ENCODE results near the gene GABARAP. TPM values are rescaled to one million over a fixed set of nuclear protein-coding genes. Genes with fewer than 3 reads are reported as not detected.

GABARAP gene
- total and polyA plus RNA-seq, 2 of the 8 experiments (the other 6 are each of a cell fraction or from before 2014, with no cell fraction given), result 252 to 581 TPM

DNA sequence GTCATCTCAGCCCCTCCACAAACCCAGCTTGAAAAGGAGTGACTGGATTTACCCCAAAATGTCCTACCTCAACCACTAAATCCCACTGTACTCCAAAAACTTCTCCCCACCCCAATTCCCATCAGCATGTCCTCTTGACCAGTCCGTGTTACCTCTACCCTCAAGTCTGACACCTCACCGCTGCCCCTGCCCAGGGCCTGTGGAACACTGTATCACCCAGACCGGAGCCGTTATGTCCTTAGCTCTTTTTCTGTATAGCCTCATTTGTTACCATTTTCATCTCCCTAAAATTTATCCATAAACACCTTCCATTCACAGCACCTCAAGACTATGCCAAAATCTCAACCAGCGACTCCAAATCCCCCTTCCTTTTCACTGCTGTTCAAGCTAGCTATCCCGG, 5.4 kb downstream of the GABARAP start:
- H2BK12ac ChIP-seq (ENCODE audit: low read depth, low read length), result no peak overlapping the region
- H4K20me1 ChIP-seq (replicated peaks in 1 of 2; ENCODE audit: control insufficient read depth in 1 of 2, insufficient read depth in 2 of 2, low read length in 2 of 2), result peaks cover 16 to 27% of the 10 kb centered on the region in 2 experiments
- H3K23ac ChIP-seq (ENCODE audit: insufficient read length), result no peak overlapping the region
- ChIA-PET POLR2A (ENCODE audit: partially characterized antibody) (interaction anchor here (1.2 to 19.7 kb wide), 9 partner anchors 12 to 352 kb away, joined by 3 to 386 read pairs (median 22); partner anchors contain the start of genes ACADVL, CLDN7, CTDNEP1 and DLG4), CTCF (ENCODE audit: partially characterized antibody) (interaction anchor here (0.7 to 6.4 kb wide), 4 partner anchors 16 to 215 kb away, joined by 3 to 46 read pairs (median 4); partner anchors contain the start of genes ACADVL and DLG4)
- H2BK120ac ChIP-seq (replicated peaks; ENCODE audit: low read depth, low read length), result no peak overlapping the region
- no peak overlapping the region for H4K5ac ChIP-seq (ENCODE audit: insufficient read length, low read depth, low read length)
- peaks cover 12 to 68% of the 10 kb centered on the region in 2 experiments for H3K79me2 ChIP-seq (ENCODE audit: control insufficient read depth in 1 of 2, insufficient read depth in 2 of 2, low read length in 2 of 2)
- H3K4me2 ChIP-seq (ENCODE audit: insufficient read depth in 1 of 2, low read depth in 2 of 2, low read length in 2 of 2), result peak overlapping the region; percentile 74 to 77; a peak in 3 of 4 replicates
- H3K4ac ChIP-seq (replicated peaks; ENCODE audit: insufficient read length, low read depth, low read length), result no peak overlapping the region
- H2BK5ac ChIP-seq (ENCODE audit: low read depth, low read length), result no peak overlapping the region
- no peak overlapping the region for H3K14ac ChIP-seq (ENCODE audit: insufficient read length)
- no peak overlapping the region for H3K27ac ChIP-seq (ENCODE audit: low read depth, low read length)
- no peak overlapping the region for H3K9ac ChIP-seq (replicated peaks in 1 of 4; ENCODE audit: extremely low read depth in 1 of 4, low read depth in 3 of 4, low read length in 3 of 4)
- H4K91ac ChIP-seq (replicated peaks; ENCODE audit: insufficient read length, low read length), result no peak overlapping the region
- H3K23me2 ChIP-seq (ENCODE audit: low read depth, low read length), result peaks cover 7% of the 10 kb centered on the region; the same call in 1 of the 2 replicates
- H3K4me3 ChIP-seq (ENCODE audit: extremely low read depth in 1 of 4, insufficient read depth in 2 of 4, low read depth in 3 of 4, low read length in 4 of 4), result peak overlapping the region in 1 of 4 experiments; percentile 95; a peak in 2 of 8 replicates
- H3K9me3 ChIP-seq (ENCODE audit: insufficient read depth in 2 of 2, low read depth in 1 of 2, low read length in 1 of 2), result no peaks in the 10 kb centered on the region
- FAIRE-seq (no peak), DNase-seq (ENCODE audit: low read depth in 1 of 2, low spot score in 2 of 2) (no peak)
- H2BK15ac ChIP-seq (ENCODE audit: low read length), result no peak overlapping the region
- peaks cover 5 to 24% (median 12%) of the 10 kb centered on the region in 4 experiments for H3K4me1 ChIP-seq (replicated peaks in 1 of 4; ENCODE audit: control insufficient read depth in 3 of 4, insufficient read depth in 4 of 4, low read length in 3 of 4)
- H3K79me1 ChIP-seq (ENCODE audit: low read depth, low read length), result peaks cover 12% of the 10 kb centered on the region
- no peak overlapping the region for H3K18ac ChIP-seq (ENCODE audit: extremely low read depth, low read length)
- H2BK20ac ChIP-seq (ENCODE audit: low read length), result no peak overlapping the region
- 0 out of 2 replicates have a peak overlapping the region, but pooled peaks have one; percentile 41 for H4K8ac ChIP-seq (ENCODE audit: extremely low read depth, insufficient read depth, low read length)
- H2AK5ac ChIP-seq (ENCODE audit: low read depth, low read length), result no peak overlapping the region
- WGBS, 2 experiments (ENCODE audit: extremely low coverage in 1 of 2, insufficient coverage in 1 of 2, insufficient read length in 1 of 2, insufficient replicate concordance in 2 of 2, low coverage in 1 of 2, low lambda C conversion rate in 2 of 2, missing lambda C conversion rate in 1 of 2), result 92 to 100% methylated on average over 1 to 6 of the region's 6 CpGs
- H3K27me3 ChIP-seq (replicated peaks in 1 of 4; ENCODE audit: control insufficient read depth in 3 of 4, extremely low read depth in 1 of 4, insufficient read depth in 3 of 4, low read length in 3 of 4), result no peaks in the 10 kb centered on the region
- no peak overlapping the region for H3K56ac ChIP-seq (replicated peaks; ENCODE audit: insufficient read length, low read depth, low read length)
- H3K36me3 ChIP-seq (ENCODE audit: control insufficient read depth in 2 of 4, insufficient read depth in 4 of 4, low read length in 3 of 4), result peaks cover 15 to 36% (median 22%) of the 10 kb centered on the region in 4 experiments; a peak in 6 of 8 replicates
- no peak overlapping the region for H2AFZ ChIP-seq (ENCODE audit: low read length)
- TF ChIP-seq BACH1 (IDR thresholded peaks at IDR 0.05; ENCODE audit: low read length) (no peak), POU5F1 (IDR thresholded peaks at IDR 0.05; ENCODE audit: low read depth, low read length) (no peak), SIRT6 (IDR thresholded peaks at IDR 0.05; ENCODE audit: low read length) (no peak), MAX (IDR thresholded peaks at IDR 0.05) (no peak), CEBPB (IDR thresholded peaks at IDR 0.05; ENCODE audit: low read depth, low read length) (no peak), CHD2 (IDR thresholded peaks at IDR 0.05; ENCODE audit: low read length) (no peak), TAF1 (IDR thresholded peaks at IDR 0.05; ENCODE audit: low read depth, low read length) (no peak), SP1 (IDR thresholded peaks at IDR 0.05; ENCODE audit: low read depth, low read length) (no peak), EGR1 (IDR thresholded peaks at IDR 0.05; ENCODE audit: borderline replicate concordance, low read depth, low read length) (no peak), KDM1A (IDR thresholded peaks at IDR 0.05; ENCODE audit: borderline replicate concordance, low read length) (no peak), RAD21 (IDR thresholded peaks at IDR 0.05 in 1 of 2, conservative IDR thresholded peaks at IDR 0.05 in 1 of 2; ENCODE audit: low read depth in 2 of 2, low read length in 2 of 2) (no peak), CBX5 (IDR thresholded peaks at IDR 0.05; ENCODE audit: low read depth, low read length) (no peak), MAFK (IDR thresholded peaks at IDR 0.05; ENCODE audit: low read depth, low read length) (no peak)
- TF ChIP-seq, protein P1, sequence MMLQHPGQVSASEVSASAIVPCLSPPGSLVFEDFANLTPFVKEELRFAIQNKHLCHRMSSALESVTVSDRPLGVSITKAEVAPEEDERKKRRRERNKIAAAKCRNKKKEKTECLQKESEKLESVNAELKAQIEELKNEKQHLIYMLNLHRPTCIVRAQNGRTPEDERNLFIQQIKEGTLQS (IDR thresholded peaks at IDR 0.05; ENCODE audit: insufficient read depth, low read depth, low read length), result no peak
